ENCODE measurements around the gene PAPOLA. TPM values are rescaled to one million over a fixed set of nuclear protein-coding genes. Genes with fewer than 3 reads are reported as not detected.

The PAPOLA gene
- total and polyA plus RNA-seq, 8 donors: 60.9 to 317 (median 127) TPM

DNA sequence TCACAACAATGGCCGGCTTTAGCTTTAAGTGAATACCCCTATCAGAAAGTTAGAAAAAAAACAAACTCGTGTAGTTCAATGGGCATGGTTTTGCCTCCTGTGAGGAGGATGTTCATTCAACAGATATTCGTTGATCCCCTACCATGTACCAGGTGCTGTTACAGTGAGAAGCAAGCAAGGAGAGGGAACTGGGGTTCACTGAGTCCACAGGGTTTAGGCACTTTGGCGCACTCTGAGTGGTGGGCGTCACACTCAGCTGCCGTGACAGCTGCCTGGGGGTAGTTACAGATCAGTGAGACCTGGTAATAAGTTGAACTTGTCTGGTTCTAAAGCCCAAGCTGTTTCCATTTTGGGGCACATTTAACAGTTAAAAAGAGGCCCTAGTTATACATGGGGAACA lies 74.2 kb downstream of the PAPOLA start:
- no peak for TF ChIP-seq EP300 (IDR thresholded peaks at IDR 0.05)
- TF ChIP-seq POLR2AphosphoS5 (IDR thresholded peaks at IDR 0.05): no peak
- TF ChIP-seq POLR2A (IDR thresholded peaks at IDR 0.05): no peak
- TF ChIP-seq, protein P1, sequence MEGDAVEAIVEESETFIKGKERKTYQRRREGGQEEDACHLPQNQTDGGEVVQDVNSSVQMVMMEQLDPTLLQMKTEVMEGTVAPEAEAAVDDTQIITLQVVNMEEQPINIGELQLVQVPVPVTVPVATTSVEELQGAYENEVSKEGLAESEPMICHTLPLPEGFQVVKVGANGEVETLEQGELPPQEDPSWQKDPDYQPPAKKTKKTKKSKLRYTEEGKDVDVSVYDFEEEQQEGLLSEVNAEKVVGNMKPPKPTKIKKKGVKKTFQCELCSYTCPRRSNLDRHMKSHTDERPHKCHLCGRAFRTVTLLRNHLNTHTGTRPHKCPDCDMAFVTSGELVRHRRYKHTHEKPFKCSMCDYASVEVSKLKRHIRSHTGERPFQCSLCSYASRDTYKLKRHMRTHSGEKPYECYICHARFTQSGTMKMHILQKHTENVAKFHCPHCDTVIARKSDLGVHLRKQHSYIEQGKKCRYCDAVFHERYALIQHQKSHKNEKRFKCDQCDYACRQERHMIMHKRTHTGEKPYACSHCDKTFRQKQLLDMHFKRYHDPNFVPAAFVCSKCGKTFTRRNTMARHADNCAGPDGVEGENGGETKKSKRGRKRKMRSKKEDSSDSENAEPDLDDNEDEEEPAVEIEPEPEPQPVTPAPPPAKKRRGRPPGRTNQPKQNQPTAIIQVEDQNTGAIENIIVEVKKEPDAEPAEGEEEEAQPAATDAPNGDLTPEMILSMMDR (IDR thresholded peaks at IDR 0.05): no peak
- 72 to 79% (median 76%) methylated on average over 6 of the region's 6 CpGs for WGBS, 5 donors

DNA sequence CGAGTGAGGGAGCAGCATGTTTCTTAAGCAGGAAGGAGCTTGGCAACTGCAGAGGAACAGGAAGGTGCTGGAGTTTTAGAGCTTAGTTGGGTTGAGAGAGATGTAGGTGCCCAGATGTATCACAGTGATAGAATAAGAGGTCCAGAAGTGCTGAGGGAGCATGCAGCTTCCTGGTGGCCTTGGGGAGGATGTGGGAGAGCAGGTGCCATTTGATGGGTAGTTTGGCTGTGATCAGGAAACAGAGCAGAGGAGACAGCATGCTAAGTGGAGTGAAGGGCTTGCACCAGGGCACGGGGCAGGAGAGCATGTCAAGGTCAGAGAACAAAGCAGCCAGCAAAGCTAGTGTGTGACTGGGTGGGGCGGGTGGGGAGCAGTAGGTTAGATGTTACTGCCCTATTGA lies 74.8 kb downstream of the PAPOLA start:
- no peaks in the 10 kb centered on the region for H3K9me3 ChIP-seq
- H3K4me1 ChIP-seq: peaks cover 9 to 28% (median 18%) of the 10 kb centered on the region in 4 donors
- TF ChIP-seq EP300 (IDR thresholded peaks at IDR 0.05) (no peak), POLR2A (IDR thresholded peaks at IDR 0.05) (no peak), POLR2AphosphoS5 (IDR thresholded peaks at IDR 0.05) (no peak)
- TF ChIP-seq, protein P1 (IDR thresholded peaks at IDR 0.05): no peak
- peaks cover 0 to 14% (median 9%) of the 10 kb centered on the region in 4 donors for H3K36me3 ChIP-seq
- no peak overlapping the region for H3K27ac ChIP-seq
- H3K4me3 ChIP-seq: no peak overlapping the region
- H3K27me3 ChIP-seq: no peaks in the 10 kb centered on the region
- 34 to 47% (median 36%) methylated on average over 3 of the region's 3 CpGs for WGBS, 5 donors
- intact Hi-C loops (cut with DNase I; ENCODE audit: low total_unique reads): no loop called here
- no peak for DNase-seq

More for the DNA sequence above, 74.2 kb downstream of the PAPOLA start:
- no peak for DNase-seq
- Histone ChIP-seq H3K4me1 (peaks cover 9 to 28% (median 18%) of the 10 kb centered on the region in 4 donors), H3K27me3 (no peaks in the 10 kb centered on the region), H3K36me3 (peaks cover 0 to 18% (median 9%) of the 10 kb centered on the region in 4 donors), H3K27ac (no peak overlapping the region), H3K4me3 (no peak overlapping the region), H3K9me3 (no peaks in the 10 kb centered on the region)
- intact Hi-C loops (cut with DNase I; ENCODE audit: low total_unique reads): no loop called here

DNA sequence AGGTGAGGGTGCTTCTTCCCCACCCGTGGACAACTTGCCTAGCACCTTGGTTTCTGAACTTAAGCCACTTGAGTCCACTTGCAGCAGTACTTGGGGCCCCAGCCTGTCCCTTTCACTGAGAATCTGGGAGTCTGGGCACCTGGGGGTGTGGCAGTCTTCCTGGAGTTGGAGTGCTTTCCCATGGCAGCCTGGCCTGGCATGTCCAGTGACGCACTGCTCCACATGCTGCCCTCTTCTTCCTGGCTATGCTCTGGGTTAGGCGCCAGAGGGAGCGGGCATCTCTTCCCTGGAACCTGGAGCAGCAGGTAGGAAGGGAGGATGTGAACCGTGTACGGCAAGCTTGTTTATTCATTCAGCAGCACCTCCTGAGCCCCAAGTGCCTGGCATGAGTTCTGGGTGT lies 76.4 kb downstream of the PAPOLA start:
- TF ChIP-seq POLR2AphosphoS5 (IDR thresholded peaks at IDR 0.05) (no peak), EP300 (IDR thresholded peaks at IDR 0.05) (no peak), POLR2A (IDR thresholded peaks at IDR 0.05) (no peak)
- TF ChIP-seq, protein P1 (IDR thresholded peaks at IDR 0.05): no peak

DNA sequence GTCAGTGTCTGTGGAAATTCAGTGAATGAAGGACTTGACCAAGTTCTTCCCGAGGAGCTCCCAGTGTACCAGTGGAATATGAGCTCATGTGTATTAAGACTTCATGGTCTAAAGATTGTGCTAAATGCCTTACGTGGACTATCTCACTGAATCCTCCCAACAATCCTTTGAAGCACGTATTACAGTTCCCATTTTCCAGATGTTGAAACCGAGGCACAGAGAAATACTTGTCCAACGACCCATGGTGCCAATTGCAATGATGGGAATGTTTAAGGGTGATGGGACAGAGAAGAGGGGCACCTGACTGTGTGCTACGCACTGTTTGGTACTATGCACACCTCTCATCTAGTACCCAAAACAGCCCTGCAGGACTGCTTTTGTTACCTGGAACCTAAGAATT lies 77.2 kb downstream of the PAPOLA start:
- Histone ChIP-seq H3K27ac (no peak overlapping the region), H3K4me3 (no peak overlapping the region), H3K27me3 (peaks cover 0 to 19% (median 17%) of the 10 kb centered on the region in 3 donors), H3K36me3 (no peaks in the 10 kb centered on the region), H3K4me1 (peaks cover 5 to 16% (median 8%) of the 10 kb centered on the region in 4 donors), H3K9me3 (no peaks in the 10 kb centered on the region)
- DNase-seq: no peak
- whole genome bisulfite sequencing, 5 donors: 86 to 94% (median 88%) methylated on average over 6 of the region's 6 CpGs
- intact Hi-C loops (cut with DNase I; ENCODE audit: low total_unique reads): no loop called here
- TF ChIP-seq POLR2A (IDR thresholded peaks at IDR 0.05) (no peak), EP300 (IDR thresholded peaks at IDR 0.05) (no peak), POLR2AphosphoS5 (IDR thresholded peaks at IDR 0.05) (no peak)
- TF ChIP-seq, protein P1 (IDR thresholded peaks at IDR 0.05): no peak

More for the DNA sequence above, 76.4 kb downstream of the PAPOLA start:
- no peak overlapping the region for H3K27ac ChIP-seq
- intact Hi-C loops (cut with DNase I; ENCODE audit: low total_unique reads): no loop called here
- no peaks in the 10 kb centered on the region for H3K9me3 ChIP-seq
- no peaks in the 10 kb centered on the region for H3K36me3 ChIP-seq
- 55 to 71% (median 68%) methylated on average over 1 to 6 of the region's 6 CpGs for WGBS, 5 donors
- H3K4me3 ChIP-seq: no peak overlapping the region
- H3K4me1 ChIP-seq: peaks cover 9 to 23% (median 15%) of the 10 kb centered on the region in 4 donors
- no peak for DNase-seq
- H3K27me3 ChIP-seq: peaks cover 0 to 11% (median 9%) of the 10 kb centered on the region in 3 donors

Data from stomach (tissue), 9 donors.